Measurements from ENCODE around the gene CTDSPL.

CTDSPL gene

GRCh38 chr3:37918627-37919026, 56.9 kb downstream of the CTDSPL start:
- no peak for DNase-seq

GRCh38 chr3:37920156-37920699, 58.5 kb downstream of the CTDSPL start:
- DNase-seq, result no peak

- DNase-seq, result no peak
These were observed 59.3 kb downstream of the CTDSPL start for GRCh38 chr3:37921025-37921424.

GRCh38 chr3:37922721-37923568, 61.3 kb downstream of the CTDSPL start:
- no peak for DNase-seq

- DNase-seq, result no peak
These were observed 61.9 kb downstream of the CTDSPL start for GRCh38 chr3:37923569-37924040.

GRCh38 chr3:37924453-37924852, 62.8 kb downstream of the CTDSPL start:
- no peak for DNase-seq

GRCh38 chr3:37925157-37925556, 63.5 kb downstream of the CTDSPL start:
- DNase-seq, result no peak

GRCh38 chr3:37926611-37927010, 64.9 kb downstream of the CTDSPL start:
- DNase-seq, result no peak

GRCh38 chr3:37930495-37930894, 68.8 kb downstream of the CTDSPL start:
- no peak for DNase-seq

- no peak for DNase-seq
These were observed 70.8 kb downstream of the CTDSPL start for GRCh38 chr3:37932505-37932904.

GRCh38 chr3:37934631-37935289, 73.1 kb downstream of the CTDSPL start:
- no peak for DNase-seq

- no peak for DNase-seq
These were observed 73.6 kb downstream of the CTDSPL start for GRCh38 chr3:37935290-37935668.

- DNase-seq, result no peak
These were observed 74.3 kb downstream of the CTDSPL start for GRCh38 chr3:37935756-37936666.

GRCh38 chr3:37937156-37937555, 75.5 kb downstream of the CTDSPL start:
- no peak for DNase-seq

- no peak for DNase-seq
These were observed 76.3 kb downstream of the CTDSPL start for GRCh38 chr3:37938011-37938410.

- DNase-seq, result no peak
These were observed 78.7 kb downstream of the CTDSPL start for GRCh38 chr3:37940242-37940908.

- no peak for DNase-seq
These were observed 80.2 kb downstream of the CTDSPL start for GRCh38 chr3:37941608-37942508.

GRCh38 chr3:37942646-37943045, 81.0 kb downstream of the CTDSPL start:
- no peak for DNase-seq

- DNase-seq, result no peak
These were observed 81.4 kb downstream of the CTDSPL start for GRCh38 chr3:37943126-37943525.

- no peak for DNase-seq
These were observed 82.1 kb downstream of the CTDSPL start for GRCh38 chr3:37943631-37944314.
